ENCODE results near the gene RGS12. TPM values are rescaled to one million over a fixed set of nuclear protein-coding genes. Genes with fewer than 3 reads are reported as not detected.

RGS12 gene
- total RNA-seq, 1 experiment from 2014 or later, result 16.9 TPM

- Histone ChIP-seq H2BK120ac (ENCODE audit: low read depth, low read length, poor library complexity, severe bottlenecking) (no peak overlapping the region), H4K5ac (ENCODE audit: insufficient read length, low read depth, low read length) (no peak overlapping the region), H2BK15ac (ENCODE audit: low read depth, low read length) (no peak overlapping the region), H4K91ac (ENCODE audit: insufficient read length, low read depth, low read length) (no peak overlapping the region), H3K79me1 (ENCODE audit: insufficient read depth, low read depth, low read length, poor library complexity, severe bottlenecking) (no peaks in the 10 kb centered on the region), H3K23ac (ENCODE audit: insufficient read length, low read depth, low read length) (no peak overlapping the region), H3K4me1 (ENCODE audit: insufficient read depth, low read length) (no peaks in the 10 kb centered on the region), H3K18ac (ENCODE audit: insufficient read length, low read depth, low read length) (no peak overlapping the region), H3K27me3 (ENCODE audit: insufficient read depth, low read length) (no peaks in the 10 kb centered on the region; the same call in 1 of the 2 replicates), H3K56ac (ENCODE audit: insufficient read length, low read depth, low read length) (no peak overlapping the region), H3K23me2 (ENCODE audit: insufficient read length, low read depth, low read length, poor library complexity, severe bottlenecking) (peaks cover 14% of the 10 kb centered on the region), H3K27ac (ENCODE audit: insufficient read length, low read depth, low read length) (no peak overlapping the region), H4K20me1 (ENCODE audit: control insufficient read depth, insufficient read depth, insufficient read length) (no peaks in the 10 kb centered on the region), H3T11ph (ENCODE audit: low read length) (no peak overlapping the region), H3K79me2 (ENCODE audit: insufficient read depth, low read length) (no peaks in the 10 kb centered on the region), H2AK5ac (ENCODE audit: insufficient read length, low read length) (no peak overlapping the region), H3K9me3 (ENCODE audit: control insufficient read depth, low read depth, low read length) (no peaks in the 10 kb centered on the region), H2BK20ac (ENCODE audit: low read depth, low read length, poor library complexity, severe bottlenecking) (no peak overlapping the region), H2BK5ac (ENCODE audit: insufficient read length, low read length) (no peak overlapping the region), H3K14ac (ENCODE audit: insufficient read depth, low read length) (no peak overlapping the region; the same call in 1 of the 2 replicates), H4K8ac (replicated peaks; ENCODE audit: insufficient read length, low read depth, low read length) (no peak overlapping the region), H3K9ac (ENCODE audit: extremely low read depth, insufficient read length, low read length) (no peak overlapping the region), H2BK12ac (ENCODE audit: insufficient read length, low read depth, low read length) (no peak overlapping the region), H2AFZ (ENCODE audit: low read length) (no peak overlapping the region), H3K4ac (ENCODE audit: low read depth, low read length) (no peak overlapping the region), H3K4me2 (ENCODE audit: insufficient read depth, insufficient read length, low read length) (no peak overlapping the region)
- peaks cover 10 to 17% of the 10 kb centered on the region in 2 experiments for H3K4me1 Mint-ChIP-seq
- peaks cover 35% of the 10 kb centered on the region for H3K27me3 Mint-ChIP-seq (ENCODE audit: low read depth)
- H3K36me3 Mint-ChIP-seq (ENCODE audit: insufficient read depth in 1 of 3, low read depth in 3 of 3), result no peaks in the 10 kb centered on the region
- WGBS (ENCODE audit: extremely low coverage, insufficient read length, low lambda C conversion rate), result no CpG with 5 or more reads among the region's 11 CpGs
- H3K27ac Mint-ChIP-seq, result no peak overlapping the region
- no peak for TF ChIP-seq CTCF (conservative IDR thresholded peaks at IDR 0.05)
- no peaks in the 10 kb centered on the region; a peak in 1 of 5 replicates for H3K9me3 Mint-ChIP-seq
- no peak for DNase-seq
- no peak overlapping the region for H3K4me3 Mint-ChIP-seq
Observed at GRCh38 chr4:3288571-3289094, 4.2 kb upstream of the RGS12 start.

All from H9 (cell line).